Hepatocyte (in vitro differentiated cells): ENCODE results near the gene DRAM1. TPM values are rescaled to one million over a fixed set of nuclear protein-coding genes. Genes with fewer than 3 reads are reported as not detected.

ENCODE experiments used
- DNase-seq: peaks from one replicate; pipeline ENCODE4 v3.0.0-alpha.2; 2016; ENCODE audit warnings: low spot score
- H2AFZ ChIP-seq: fragments of 200-600 bp; sonication (generic); 2 replicates; pipeline ENCODE4 v1.6.0; 2016; ENCODE audit warnings: antibody characterized with exemption, mild to moderate bottlenecking
- H3K27ac ChIP-seq: fragments of 200-600 bp; sonication (generic); 2 replicates; pipeline ENCODE4 v1.5.1; 2016; ENCODE audit warnings: mild to moderate bottlenecking
- H3K27me3 ChIP-seq: fragments of 200-600 bp; sonication (generic); 2 replicates; pipeline ENCODE4 v1.6.1; 2016
- H3K36me3 ChIP-seq: fragments of 200-600 bp; sonication (generic); replicated peaks from 2 replicates; pipeline ENCODE4 v1.5.1; 2016; ENCODE audit warnings: low read depth; ENCODE audit not compliant: insufficient read depth
- H3K4me1 ChIP-seq: fragments of 200-600 bp; sonication (generic); 2 replicates; pipeline ENCODE4 v1.5.1; 2016; ENCODE audit warnings: mild to moderate bottlenecking, moderate library complexity; ENCODE audit not compliant: insufficient read depth
- H3K4me2 ChIP-seq: fragments of 200-600 bp; sonication (generic); 2 replicates; pipeline ENCODE4 v1.6.0; 2016
- H3K4me3 ChIP-seq: fragments of 200-600 bp; sonication (generic); 2 replicates; pipeline ENCODE4 v1.5.1; 2016; ENCODE audit warnings: mild to moderate bottlenecking
- H3K79me2 ChIP-seq: fragments of 200-600 bp; sonication (generic); 2 replicates; pipeline ENCODE4 v1.6.0; 2017; ENCODE audit warnings: mild to moderate bottlenecking
- H3K9me2 ChIP-seq: fragments of 200-600 bp; sonication (generic); replicated peaks from 2 replicates; pipeline ENCODE4 v1.6.0; 2017; ENCODE audit warnings: mild to moderate bottlenecking; ENCODE audit not compliant: insufficient read depth
- H3K9me3 ChIP-seq: fragments of 200-600 bp; sonication (generic); 2 replicates; pipeline ENCODE4 v1.5.1; 2016; ENCODE audit warnings: low read depth, mild to moderate bottlenecking
- H4K20me1 ChIP-seq: fragments of 200-600 bp; sonication (generic); 2 replicates; pipeline ENCODE4 v1.6.0; 2016; ENCODE audit warnings: mild to moderate bottlenecking; ENCODE audit not compliant: insufficient read depth, poor library complexity, severe bottlenecking
- CTCF ChIP-seq: fragments of 200-600 bp; sonication (generic); IDR thresholded peaks from 2 replicates; pipeline ENCODE4 v1.5.1; 2016; ENCODE audit warnings: antibody characterized with exemption, mild to moderate bottlenecking; ENCODE audit not compliant: poor library complexity
- EZH2 ChIP-seq: fragments of 200-600 bp; sonication (generic); IDR thresholded peaks from 2 replicates; pipeline ENCODE4 v1.6.1; 2016; ENCODE audit warnings: antibody characterized with exemption, mild to moderate bottlenecking, borderline replicate concordance
- EZH2phosphoT487 ChIP-seq: fragments of 200-600 bp; sonication (generic); IDR thresholded peaks from one replicate; pipeline ENCODE4 v1.6.1; 2018; ENCODE audit warnings: antibody characterized with exemption, mild to moderate bottlenecking, low read depth, moderate library complexity; ENCODE audit not compliant: unreplicated experiment, severe bottlenecking
- WGBS: methylation state at CpG from one replicate; pipeline ENCODE4 v1.1.6; 2016; ENCODE audit warnings: low lambda C conversion rate; ENCODE audit errors: missing lambda C conversion rate; 5-methylcytosine and 5-hydroxymethylcytosine counted together
- polyA plus RNA-seq: library from polyadenylated mRNA; unstranded; fragments of >200 nt; fragmentation: Nextera tagmentation; extraction: Ambion mirVana; gene quantifications from 2 replicates; pipeline ENCODE4 v1.2.1, GENCODE V29; 2016
- small RNA-seq: library from RNA; depleted of rRNA; stranded (forward); fragments of <200 nt; gene quantifications from one replicate; pipeline ENCODE3, GENCODE V24; 2014
- total RNA-seq: library from RNA; depleted of rRNA; stranded (reverse); fragments of >200 nt; gene quantifications from 2 replicates; pipeline ENCODE4 v1.2.3, GENCODE V29; 2014

The DRAM1 gene
- total and polyA plus RNA-seq, 2 experiments from 2014 or later: 26.0 to 28.2 TPM

GRCh38 chr12:101967506-101967905 lies 90.1 kb downstream of the DRAM1 start:
- no peaks in the 10 kb centered on the region for H3K79me2 ChIP-seq
- no peaks in the 10 kb centered on the region for H4K20me1 ChIP-seq
- no peak for DNase-seq
- H3K4me2 ChIP-seq: no peak overlapping the region
- TF ChIP-seq EZH2 (no peak), CTCF (no peak), EZH2phosphoT487 (no peak)
- no peaks in the 10 kb centered on the region for H3K9me3 ChIP-seq
- H3K9me2 ChIP-seq: no peaks in the 10 kb centered on the region
- H3K36me3 ChIP-seq: no peaks in the 10 kb centered on the region
- 82% methylated on average over 4 of the region's 4 CpGs for WGBS
- no peak overlapping the region for H3K27ac ChIP-seq
- H3K27me3 ChIP-seq: no peaks in the 10 kb centered on the region
- H3K4me3 ChIP-seq: no peak overlapping the region
- no peaks in the 10 kb centered on the region for H3K4me1 ChIP-seq
- H2AFZ ChIP-seq: no peak overlapping the region

- Histone ChIP-seq H3K4me3 (no peak overlapping the region), H3K36me3 (no peaks in the 10 kb centered on the region), H3K27ac (no peak overlapping the region), H3K9me3 (no peaks in the 10 kb centered on the region), H3K79me2 (no peaks in the 10 kb centered on the region), H3K27me3 (no peaks in the 10 kb centered on the region), H3K4me2 (no peak overlapping the region), H3K9me2 (no peaks in the 10 kb centered on the region), H3K4me1 (no peaks in the 10 kb centered on the region), H2AFZ (no peak overlapping the region), H4K20me1 (no peaks in the 10 kb centered on the region)
- DNase-seq: no peak
- 81% methylated on average over 1 of the region's 1 CpG for whole genome bisulfite sequencing
- TF ChIP-seq EZH2 (no peak), CTCF (no peak), EZH2phosphoT487 (no peak)
Observed at GRCh38 chr12:101968770-101969169, 91.4 kb downstream of the DRAM1 start.

Small RNA genes lying within 50 kb of the gene (small RNA-seq; reads per million reads assigned to genes)
- gene RNA5SP369 (not detected), gene RNU6-1183P (not detected)

Other genes starting within 250 kb of the DRAM1 start
- 92.3 and 100 TPM in 2 replicates for gene CHPT1, start 179.9 kb upstream of the DRAM1 start, total RNA-seq
- 95.1 and 127 TPM in 2 replicates for gene CHPT1, start 179.9 kb upstream of the DRAM1 start, polyA plus RNA-seq
- 0.07 TPM in 1 of 2 replicates, not detected in the other for gene SYCP3, start 138.1 kb upstream of the DRAM1 start, total RNA-seq
- 1.0 and 1.2 TPM in 2 replicates for gene SYCP3, start 138.1 kb upstream of the DRAM1 start, polyA plus RNA-seq
- 21.6 and 24.4 TPM in 2 replicates for gene GNPTAB, start 46.6 kb upstream of the DRAM1 start, total RNA-seq
- gene GNPTAB, start 46.6 kb upstream of the DRAM1 start, polyA plus RNA-seq: 12.0 and 13.8 TPM in 2 replicates
- gene WASHC3, start 184.4 kb downstream of the DRAM1 start, total RNA-seq: 55.5 and 66.8 TPM in 2 replicates
- 59.8 and 60.3 TPM in 2 replicates for gene WASHC3, start 184.4 kb downstream of the DRAM1 start, polyA plus RNA-seq
- 27.3 and 37.3 TPM in 2 replicates for gene NUP37, start 242.5 kb downstream of the DRAM1 start, total RNA-seq
- gene NUP37, start 242.5 kb downstream of the DRAM1 start, polyA plus RNA-seq: 25.1 and 26.7 TPM in 2 replicates
- 11.0 TPM in 2 replicates for gene PARPBP, start 242.6 kb downstream of the DRAM1 start, total RNA-seq
- gene PARPBP, start 242.6 kb downstream of the DRAM1 start, polyA plus RNA-seq: 4.3 and 6.6 TPM in 2 replicates